Hair follicle dermal papilla cell (primary cell): Measurements from ENCODE around the gene S100A9. TPM values are rescaled to one million over a fixed set of nuclear protein-coding genes. Genes with fewer than 3 reads are reported as not detected.

Experiments
- small RNA-seq: library from RNA; depleted of rRNA; stranded (forward); fragments of <200 nt; gene quantifications from one replicate; pipeline ENCODE3, GENCODE V24; 2012
- total RNA-seq: library from RNA; depleted of rRNA; stranded (reverse); fragments of >200 nt; gene quantifications from 2 replicates; pipeline ENCODE4 v1.2.3, GENCODE V29; 2012

S100A9 gene
- 0.49 TPM in 1 of 2 replicates, not detected in the other for total RNA-seq

GRCh38 chr1:153357853-153358690, at the start of gene S100A9:
TSS of gene S100A9 (plus strand) at chr1:153357854. CDS start at chr1:153358284, 430 bp downstream.

GRCh38 chr1:153312570-153313186, 45.0 kb upstream of the S100A9 start, which contains the start of gene PGLYRP3:
TSS of gene PGLYRP3 (minus strand) at chr1:153312952. CDS start at chr1:153310665, 2,287 bp downstream.

GRCh38 chr1:153348511-153349362, 8.9 kb upstream of the S100A9 start, which contains the start of gene PGLYRP4:
TSS of gene PGLYRP4 (minus strand) at chr1:153348841. CDS start at chr1:153347932, 909 bp downstream.

GRCh38 chr1:153375511-153375910, 17.9 kb downstream of the S100A9 start, which contains the start of gene S100A12:
TSS of gene S100A12 (minus strand) at chr1:153375621. CDS start at chr1:153374592, 1,029 bp downstream.

DNA sequence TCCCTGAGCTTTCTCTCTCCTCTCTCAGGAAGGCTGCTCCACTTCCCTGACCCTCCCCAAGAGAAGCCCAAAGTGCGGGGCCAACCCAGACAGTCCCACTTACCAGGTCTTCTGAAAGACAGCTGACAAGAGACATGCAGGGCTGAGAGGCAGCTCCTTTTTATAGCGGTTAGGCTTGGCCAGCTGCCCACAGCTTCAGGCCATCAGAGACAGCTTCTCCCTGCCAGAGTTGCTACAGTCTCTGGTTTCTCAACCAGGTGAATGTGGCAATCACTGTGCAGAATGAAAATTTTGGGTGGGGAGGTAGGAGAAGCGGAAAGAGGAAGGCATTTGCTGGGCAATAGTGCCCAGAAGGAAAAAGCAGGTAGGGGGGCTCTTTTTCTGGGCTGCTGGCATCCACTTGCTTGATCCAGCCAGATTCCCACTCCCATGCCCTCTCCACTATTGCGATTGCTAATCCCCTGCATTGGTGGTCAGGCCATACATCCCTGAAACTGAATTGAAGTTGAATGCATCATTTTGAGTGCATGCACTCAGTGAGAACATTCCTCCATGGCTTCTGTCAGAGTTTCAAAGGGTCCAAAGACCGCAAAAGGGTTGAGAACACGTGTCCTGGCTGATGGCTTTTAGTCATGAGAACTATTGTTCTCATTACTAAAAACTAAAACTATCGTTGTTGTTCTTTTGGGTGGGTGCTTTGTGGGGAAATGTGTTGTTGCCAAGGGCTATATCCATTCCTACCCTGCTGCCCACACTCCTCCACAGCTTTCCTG, 33.5 kb downstream of the S100A9 start, which contains the start of gene S100A8:
Gene S100A8 (minus strand): TSS at position 136 of the 773 bp plus-strand sequence. CDS start 538 bp downstream, outside the sequence.

Small RNA genes within 50 kb of the gene (small RNA-seq; reads per million reads assigned to genes)
- gene RNU6-160P (not detected), gene S100A15A (not detected)

Other genes starting within 250 kb of the S100A9 start
- not detected in 2 replicates for gene SPRR2F, start 244.3 kb upstream of the S100A9 start, total RNA-seq
- not detected in 2 replicates for gene SPRR2G, start 207.0 kb upstream of the S100A9 start, total RNA-seq
- gene LELP1, start 154.4 kb upstream of the S100A9 start, total RNA-seq = not detected in 2 replicates
- gene PRR9, start 140.3 kb upstream of the S100A9 start, total RNA-seq = not detected in 2 replicates
- gene LORICRIN, start 98.2 kb upstream of the S100A9 start, total RNA-seq = not detected in 2 replicates
- gene PGLYRP3, start 44.9 kb upstream of the S100A9 start, total RNA-seq = not detected in 2 replicates
- gene PGLYRP4, start 9.0 kb upstream of the S100A9 start, total RNA-seq = not detected in 2 replicates
- not detected in 2 replicates for gene S100A12, start 17.8 kb downstream of the S100A9 start, total RNA-seq
- gene S100A8, start 33.2 kb downstream of the S100A9 start, total RNA-seq = not detected in 2 replicates
- gene S100A7A, start 58.7 kb downstream of the S100A9 start, total RNA-seq = not detected in 2 replicates
- not detected in 2 replicates for gene S100A7, start 102.8 kb downstream of the S100A9 start, total RNA-seq
- 1,038 and 1,069 TPM in 2 replicates for gene S100A6, start 178.1 kb downstream of the S100A9 start, total RNA-seq
- gene S100A5, start 183.1 kb downstream of the S100A9 start, total RNA-seq = not detected in 2 replicates
- gene S100A4, start 188.0 kb downstream of the S100A9 start, total RNA-seq = 874 and 1,480 TPM in 2 replicates
- 6.3 and 6.6 TPM in 2 replicates for gene S100A3, start 191.4 kb downstream of the S100A9 start, total RNA-seq
- 3.4 and 6.8 TPM in 2 replicates for gene S100A2, start 208.0 kb downstream of the S100A9 start, total RNA-seq